HS-27A (cell line): ENCODE results near the gene TEX44.

Source experiments
- DNase-seq: peaks from one replicate; pipeline ENCODE4 v3.0.0-alpha.2; 2012; ENCODE audit warnings: low read depth, missing footprints

Gene TEX44

DNA sequence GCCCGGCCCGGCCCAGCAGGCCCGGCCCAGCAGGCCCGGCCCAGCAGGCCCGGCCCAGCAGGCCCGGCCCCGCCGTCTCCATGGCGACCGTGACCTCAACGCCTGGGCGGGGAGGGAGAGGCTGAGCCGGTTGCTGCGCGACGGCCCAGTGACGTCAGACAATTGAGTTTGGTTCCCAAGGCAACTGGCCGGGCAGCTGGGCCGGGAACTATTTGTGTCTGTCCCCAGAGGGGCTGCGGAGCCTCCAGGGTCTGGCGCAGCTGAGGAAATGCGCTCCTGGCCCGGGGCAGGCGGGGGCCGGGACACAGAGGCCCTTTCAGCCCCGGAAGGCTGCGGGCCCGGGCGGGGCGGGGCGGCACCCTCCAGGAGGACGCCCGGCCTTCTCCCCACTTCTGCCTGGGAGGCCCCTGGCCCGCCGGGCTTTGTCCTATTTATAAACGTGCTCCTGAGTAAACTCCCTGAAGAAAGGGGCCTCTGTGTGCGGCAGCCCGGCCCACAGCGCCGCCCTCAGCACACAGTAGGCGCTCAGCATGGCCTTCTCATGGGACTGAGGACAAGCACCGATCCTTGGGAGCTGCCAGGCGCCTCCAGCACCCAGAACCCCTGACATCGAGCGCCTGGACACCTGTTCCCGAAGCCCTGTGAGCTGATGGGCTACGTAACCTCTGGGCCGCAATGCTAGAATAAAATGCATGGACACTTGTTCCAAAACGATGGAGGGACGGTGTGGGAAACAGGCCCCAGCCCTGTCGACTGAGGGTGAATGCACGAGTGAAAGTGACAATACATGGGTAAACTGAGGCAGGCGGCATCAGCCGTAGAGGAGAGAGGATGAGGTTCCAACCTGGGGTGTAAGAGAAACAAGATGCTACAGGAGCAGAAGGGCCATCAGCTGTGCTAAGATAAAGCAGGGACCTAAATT is 12.3 kb downstream of the TEX44 start:
- no peak for DNase-seq

- no peak for DNase-seq
Measured at GRCh38 chr2:231605607-231606091, 13.0 kb downstream of the TEX44 start.

DNA sequence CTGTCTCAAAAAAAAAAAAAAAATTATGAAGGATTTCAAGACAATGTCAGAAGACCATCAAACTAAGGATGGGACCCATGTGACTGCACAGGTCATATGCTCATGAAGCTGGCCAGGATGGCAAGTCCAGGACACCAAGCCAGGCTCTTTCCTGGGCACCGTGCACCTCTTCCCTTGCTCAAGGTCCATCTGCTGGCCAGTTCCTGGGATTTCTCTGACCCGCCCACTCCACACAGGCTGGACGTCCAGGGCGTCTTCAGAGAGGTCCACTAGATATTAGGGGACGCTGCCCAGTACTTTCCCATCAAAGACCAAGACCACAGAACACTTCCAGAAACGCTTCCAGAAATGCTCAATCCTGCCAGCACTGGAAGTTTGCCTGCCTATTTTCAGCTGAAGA is 14.3 kb downstream of the TEX44 start:
- DNase-seq: no peak

GRCh38 chr2:231611273-231612108 is 18.8 kb downstream of the TEX44 start:
- no peak for DNase-seq

- no peak for DNase-seq
Measured at GRCh38 chr2:231612109-231612455, 19.4 kb downstream of the TEX44 start.

- DNase-seq: no peak
Measured at GRCh38 chr2:231612456-231613330, 20.0 kb downstream of the TEX44 start.

DNA sequence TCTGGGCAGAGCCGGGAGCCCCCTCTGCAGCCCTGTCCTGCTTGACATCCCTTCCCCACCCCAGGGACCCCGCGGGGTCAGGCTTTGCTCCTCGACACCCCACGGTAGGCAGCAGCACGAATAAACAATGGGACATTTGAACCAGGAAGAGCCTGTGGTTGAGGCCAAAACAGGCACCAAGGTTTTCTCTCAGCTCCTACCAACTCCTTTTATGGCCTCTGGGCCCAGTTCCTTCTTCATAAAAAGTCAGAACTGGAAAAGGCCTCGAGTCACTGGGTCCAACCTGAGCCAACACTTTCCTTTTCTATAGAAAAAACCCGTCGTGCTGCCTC is 20.6 kb downstream of the TEX44 start:
- no peak for DNase-seq

GRCh38 chr2:231613663-231614558 is 21.2 kb downstream of the TEX44 start:
- no peak for DNase-seq

DNA sequence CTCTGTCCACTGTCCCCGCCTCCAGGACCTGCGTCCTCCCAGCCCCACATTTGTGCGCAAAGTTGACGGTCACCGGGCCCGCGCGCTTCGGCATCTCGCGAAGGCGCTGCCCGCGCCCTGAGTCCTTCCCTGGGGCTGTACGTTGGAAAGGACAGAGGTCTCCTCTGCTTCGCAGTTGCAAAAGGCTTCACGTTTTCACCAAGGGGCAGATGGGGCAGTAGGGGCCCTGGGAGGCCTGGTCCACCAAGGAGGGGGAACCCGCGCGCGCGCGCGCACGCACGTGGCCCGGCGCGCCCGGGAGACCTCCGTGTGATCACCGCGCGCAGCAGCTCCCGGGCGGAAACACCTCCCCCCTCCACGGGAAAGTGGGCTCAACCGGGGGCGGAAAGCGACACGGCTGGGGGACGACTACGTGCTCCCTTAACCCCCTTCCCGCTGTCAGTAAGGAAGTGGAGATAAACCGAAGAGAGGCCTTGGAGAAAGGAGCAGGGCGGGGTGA is 21.9 kb downstream of the TEX44 start:
- no peak for DNase-seq

- DNase-seq: no peak
Measured at GRCh38 chr2:231615058-231615671, 22.5 kb downstream of the TEX44 start.

DNA sequence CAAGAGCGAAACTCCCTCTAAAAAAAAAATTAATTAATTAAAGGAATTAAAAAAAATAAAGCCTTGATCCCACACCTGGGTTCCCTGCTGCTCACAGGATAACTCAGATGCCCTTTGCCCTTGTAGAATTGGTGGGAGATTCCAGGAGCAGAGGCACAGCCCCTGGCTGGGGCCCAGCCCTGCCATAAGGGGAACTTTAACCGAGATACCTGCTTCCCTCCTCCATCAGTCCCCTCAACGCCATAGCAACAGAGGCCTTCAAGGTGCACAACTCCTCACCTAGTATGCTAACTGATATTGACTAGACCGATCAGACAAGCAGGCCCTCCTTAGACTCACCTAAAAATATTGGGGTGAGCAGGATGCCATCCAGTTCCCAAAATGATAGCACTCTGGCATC is 23.6 kb downstream of the TEX44 start:
- no peak for DNase-seq

DNA sequence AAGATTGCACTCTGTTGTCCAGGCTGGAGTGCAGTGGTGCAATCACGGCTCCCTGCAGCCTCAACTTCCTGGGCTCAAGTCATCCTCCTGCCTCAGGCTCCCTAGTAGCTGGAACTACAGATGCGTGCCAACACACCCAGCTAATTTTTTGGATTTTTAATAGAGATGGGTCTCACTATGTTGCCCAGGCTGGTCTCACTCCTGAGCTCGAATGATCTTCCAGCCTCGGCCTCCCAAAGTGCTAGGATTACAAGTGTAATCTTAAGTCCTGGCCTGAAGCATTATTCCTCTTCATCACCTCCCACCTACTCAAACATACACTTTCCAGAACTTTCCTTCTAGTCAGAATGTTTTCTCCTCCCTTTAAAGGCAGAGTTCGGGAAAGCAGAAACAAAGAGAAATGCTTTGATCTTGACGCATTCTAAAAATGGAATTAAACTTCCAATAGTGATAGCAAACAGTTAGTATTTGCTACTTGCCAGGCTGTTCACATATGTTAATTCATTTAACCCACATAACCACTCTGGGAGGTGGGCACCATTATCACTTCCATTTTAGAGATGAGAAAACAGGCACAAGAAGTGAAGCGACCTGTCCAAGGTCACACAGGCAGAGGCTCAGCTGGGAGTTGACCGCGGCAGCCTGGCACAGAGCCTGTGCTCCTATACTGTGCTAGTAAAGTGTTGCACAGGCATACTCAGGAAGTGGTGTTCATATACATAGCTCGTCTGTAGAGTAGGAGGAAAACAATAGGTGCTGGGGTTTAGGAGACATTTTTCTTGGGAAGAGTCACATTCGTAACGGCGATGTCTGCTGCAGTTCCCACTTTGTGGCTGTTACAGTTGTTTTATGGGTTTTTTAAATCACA is 24.6 kb downstream of the TEX44 start:
- no peak for DNase-seq

DNA sequence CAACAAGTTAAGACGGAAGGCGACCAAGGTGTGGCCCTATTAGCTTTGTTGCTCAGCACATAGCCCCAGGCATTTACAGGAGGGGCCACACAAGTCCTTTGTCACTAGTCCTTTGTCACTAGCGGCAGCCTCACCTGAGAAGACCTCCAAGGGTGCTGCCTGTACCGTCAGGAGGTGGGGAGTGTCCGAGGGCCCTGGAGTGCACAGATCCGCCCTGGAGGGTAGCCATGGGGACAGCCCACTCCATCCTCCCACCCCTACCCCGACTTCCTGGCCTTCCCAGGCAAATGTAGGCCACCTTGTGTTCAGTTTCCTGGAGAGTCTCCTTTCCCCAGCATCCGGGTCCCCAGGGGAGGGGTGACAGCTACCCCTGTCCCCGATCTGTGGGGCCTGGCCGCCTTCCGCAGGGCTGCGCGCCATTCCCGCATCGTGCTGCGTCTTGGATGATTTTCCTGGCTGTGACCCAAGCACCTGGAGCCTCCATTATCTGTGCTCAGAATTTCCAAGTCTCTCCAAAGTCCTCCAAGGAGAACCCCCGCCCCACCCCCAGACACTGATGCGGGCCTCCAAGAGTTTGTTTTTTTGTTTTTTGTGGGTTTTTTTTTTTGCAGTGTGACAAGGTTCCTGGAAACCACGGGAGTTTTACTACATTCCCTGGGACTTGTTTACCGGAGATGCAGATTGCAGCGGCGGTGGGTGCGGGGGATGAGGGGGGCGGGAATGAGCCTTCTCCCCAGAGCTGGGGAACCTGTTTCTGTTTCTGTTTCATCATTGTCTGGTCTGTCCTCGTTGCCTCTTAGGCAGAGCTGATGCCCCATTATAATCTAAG is 28.6 kb downstream of the TEX44 start:
- DNase-seq: no peak

- DNase-seq: no peak
Measured at GRCh38 chr2:231622963-231623362, 30.3 kb downstream of the TEX44 start.

GRCh38 chr2:231626449-231626848 is 33.8 kb downstream of the TEX44 start:
- no peak for DNase-seq

DNA sequence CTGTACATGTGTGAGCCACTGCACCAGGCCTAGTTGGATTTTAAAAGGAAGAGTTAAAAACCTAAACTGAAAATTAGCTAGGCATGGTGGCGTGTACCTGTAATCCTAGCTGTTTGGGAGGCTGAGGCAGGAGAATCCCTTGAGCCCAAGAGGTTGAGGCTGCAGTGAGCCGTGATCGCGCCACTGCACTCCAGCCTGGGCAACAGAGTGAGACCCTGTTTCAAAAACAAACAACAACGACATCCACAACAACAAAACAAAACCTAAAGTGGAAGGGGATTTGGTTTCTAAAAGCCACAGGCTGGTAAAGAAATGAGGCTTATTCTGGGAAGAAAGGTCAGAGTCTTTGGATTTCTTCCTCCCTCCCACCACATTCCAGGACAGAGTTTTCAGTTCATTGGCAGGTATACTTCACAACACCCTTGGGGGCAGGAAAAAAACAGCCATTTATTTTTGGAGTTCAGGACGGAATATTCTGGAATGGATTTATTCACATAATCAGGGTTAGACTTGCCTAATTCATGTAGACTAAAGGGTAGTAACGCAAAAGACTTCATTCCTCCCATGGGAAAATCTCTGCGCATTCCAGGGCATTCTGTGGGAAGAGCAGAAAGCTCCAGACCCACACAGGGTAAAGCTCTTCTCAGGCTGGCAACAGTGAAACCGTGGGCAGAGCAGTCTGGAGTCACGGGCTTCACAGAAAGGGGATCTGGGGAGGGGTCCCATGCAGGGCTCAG is 34.9 kb downstream of the TEX44 start:
- DNase-seq: no peak

GRCh38 chr2:231632559-231633142 is 40.0 kb downstream of the TEX44 start:
- DNase-seq: no peak
